Frontal cortex (tissue), 1 donor: ENCODE data around the gene MT3. TPM values are rescaled to one million over a fixed set of nuclear protein-coding genes. Genes with fewer than 3 reads are reported as not detected.

Experiments
- total RNA-seq: library from RNA; depleted of rRNA; stranded (reverse); fragments of >200 nt; gene quantifications from one replicate; pipeline ENCODE4 v1.2.3, GENCODE V29; 2014

MT3 gene
- total RNA-seq, 1 donor from 2014 or later = 7.3 TPM

Other genes starting within 250 kb of the MT3 start
- 336 TPM for gene AMFR, start 164.0 kb upstream of the MT3 start, total RNA-seq
- 280 TPM for gene NUDT21, start 138.2 kb upstream of the MT3 start, total RNA-seq
- 26.9 TPM for gene OGFOD1, start 138.0 kb upstream of the MT3 start, total RNA-seq
- 144 TPM for gene BBS2, start 69.5 kb upstream of the MT3 start, total RNA-seq
- gene MT4, start 24.5 kb upstream of the MT3 start, total RNA-seq = not detected
- gene MT2A, start 19.1 kb downstream of the MT3 start, total RNA-seq = 1.6 TPM
- 5.7 TPM for gene MT1E, start 36.3 kb downstream of the MT3 start, total RNA-seq
- not detected for gene MT1M, start 43.1 kb downstream of the MT3 start, total RNA-seq
- gene MT1A, start 49.1 kb downstream of the MT3 start, total RNA-seq = not detected
- not detected for gene MT1B, start 62.4 kb downstream of the MT3 start, total RNA-seq
- gene MT1F, start 68.4 kb downstream of the MT3 start, total RNA-seq = 1.2 TPM
- gene MT1G, start 78.5 kb downstream of the MT3 start, total RNA-seq = not detected
- gene MT1H, start 80.3 kb downstream of the MT3 start, total RNA-seq = not detected
- gene MT1X, start 92.9 kb downstream of the MT3 start, total RNA-seq = 7.7 TPM
- 219 TPM for gene NUP93, start 140.6 kb downstream of the MT3 start, total RNA-seq